SK-N-SH treated with all-trans-retinoic acid at 6 μM for 48 hours (cell line): ENCODE results near the gene GPR176.

ENCODE experiments used
- CREB5 ChIP-seq: fragments of 250-450 bp; sonication (Bioruptor Pico); IDR thresholded peaks from 2 replicates; pipeline ENCODE4 v1.5.1; 2020; ENCODE audit warnings: low read depth, mild to moderate bottlenecking, moderate library complexity
- CSRNP3 ChIP-seq: fragments of 250-450 bp; sonication (Bioruptor Pico); IDR thresholded peaks from 2 replicates; pipeline ENCODE4 v1.5.1; 2021; ENCODE audit warnings: mild to moderate bottlenecking, moderate library complexity
- GLIS3 ChIP-seq: fragments of 250-450 bp; sonication (Bioruptor Pico); IDR thresholded peaks from 2 replicates; pipeline ENCODE4 v1.5.0; 2020; ENCODE audit warnings: mild to moderate bottlenecking, moderate library complexity
- ISL1 ChIP-seq: fragments of 250-450 bp; sonication (Bioruptor Pico); IDR thresholded peaks from 2 replicates; pipeline ENCODE4 v2.1.2; 2022; ENCODE audit warnings: mild to moderate bottlenecking, moderate library complexity
- PATZ1 ChIP-seq: fragments of 250-450 bp; sonication (Bioruptor Pico); IDR thresholded peaks from 2 replicates; pipeline ENCODE4 v1.8.0; 2020; ENCODE audit warnings: mild to moderate bottlenecking, moderate library complexity, borderline replicate concordance
- ZFP3 ChIP-seq: fragments of 250-450 bp; sonication (Bioruptor Pico); IDR thresholded peaks from 2 replicates; pipeline ENCODE4 v1.5.0; 2020; ENCODE audit warnings: mild to moderate bottlenecking, moderate library complexity

GRCh38 chr15:39919748-39920509 is at the start of gene GPR176:
- no peak for TF ChIP-seq ISL1 (CRISPR knock-in tag)
- TF ChIP-seq CSRNP3 = no peak
- no peak for TF ChIP-seq GLIS3 (CRISPR knock-in tag)
- no peak for TF ChIP-seq PATZ1 (CRISPR knock-in tag)
- no peak for TF ChIP-seq CREB5 (CRISPR knock-in tag)
- no peak for TF ChIP-seq ZFP3 (CRISPR knock-in tag)
